ENCODE results near the gene NLRC3. TPM values are rescaled to one million over a fixed set of nuclear protein-coding genes. Genes with fewer than 3 reads are reported as not detected.
"Not testable (repeated sequence)": the region's sequence is repeated elsewhere in the genome, so short reads cannot be mapped to it uniquely, and the experiment has no call there.

The NLRC3 gene
- polyA plus RNA-seq, 3 donors = 1.2 to 2.5 (median 2.4) TPM

DNA sequence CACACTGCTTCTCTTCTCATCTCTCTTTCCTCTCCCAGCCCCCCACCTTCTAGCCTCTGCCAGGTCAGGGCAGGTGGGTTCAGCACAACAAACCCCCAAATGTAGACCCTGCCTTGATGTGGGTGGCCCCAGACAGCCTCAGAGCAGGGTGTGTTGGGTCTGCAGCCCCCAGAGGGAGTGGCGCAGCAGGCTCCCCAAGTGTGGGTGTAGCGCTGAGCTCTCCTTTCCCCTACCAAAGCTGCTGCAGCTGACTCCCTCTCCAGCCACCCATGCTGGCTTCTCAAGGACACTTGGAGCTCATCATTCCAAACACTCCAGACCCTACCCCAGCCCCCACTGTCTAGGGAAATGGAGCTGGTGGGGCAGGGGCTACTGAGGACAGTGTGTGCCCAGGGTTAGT is 27.3 kb downstream of the NLRC3 start:
- no peak for DNase-seq

DNA sequence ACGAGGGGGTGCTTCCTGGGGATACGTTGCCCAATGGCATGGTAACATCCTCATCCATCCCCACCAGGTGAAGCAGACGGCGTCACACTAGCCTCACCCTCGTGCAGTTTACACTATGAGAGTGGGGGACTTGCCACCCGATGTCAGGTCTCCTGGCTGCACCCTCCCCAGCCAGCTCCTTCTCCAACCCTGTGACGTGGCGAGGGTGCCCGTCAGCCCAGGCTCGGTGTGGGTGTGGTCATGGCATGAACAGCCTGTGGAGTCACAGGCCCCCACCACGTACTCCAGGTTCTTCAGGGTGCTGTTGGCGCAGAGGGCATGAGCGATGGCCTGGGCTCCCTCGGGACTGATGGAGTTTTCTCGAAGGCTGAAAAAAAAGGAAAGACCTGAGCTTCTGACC is 28.3 kb downstream of the NLRC3 start:
- DNase-seq = no peak

DNA sequence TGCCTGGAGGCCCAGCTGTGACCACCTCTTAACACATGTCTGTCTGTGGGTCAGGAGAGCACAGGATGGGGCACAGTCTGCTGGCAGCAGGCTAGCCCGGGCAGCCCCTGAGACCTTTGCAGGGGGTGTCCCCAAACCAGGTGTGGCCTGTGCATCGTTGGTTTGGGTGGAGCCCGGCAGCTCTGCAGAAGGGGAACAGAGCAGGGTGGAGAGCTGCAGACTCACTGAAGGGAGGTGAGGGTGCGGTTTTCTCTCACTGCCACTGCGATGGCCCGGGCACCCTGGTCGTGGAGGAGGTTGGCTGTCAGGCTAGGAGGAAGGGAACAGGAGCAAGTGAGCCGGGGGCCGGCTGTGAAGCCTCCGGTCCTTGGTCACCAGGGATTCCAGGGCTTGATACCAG is 28.8 kb downstream of the NLRC3 start:
- DNase-seq = no peak

DNA sequence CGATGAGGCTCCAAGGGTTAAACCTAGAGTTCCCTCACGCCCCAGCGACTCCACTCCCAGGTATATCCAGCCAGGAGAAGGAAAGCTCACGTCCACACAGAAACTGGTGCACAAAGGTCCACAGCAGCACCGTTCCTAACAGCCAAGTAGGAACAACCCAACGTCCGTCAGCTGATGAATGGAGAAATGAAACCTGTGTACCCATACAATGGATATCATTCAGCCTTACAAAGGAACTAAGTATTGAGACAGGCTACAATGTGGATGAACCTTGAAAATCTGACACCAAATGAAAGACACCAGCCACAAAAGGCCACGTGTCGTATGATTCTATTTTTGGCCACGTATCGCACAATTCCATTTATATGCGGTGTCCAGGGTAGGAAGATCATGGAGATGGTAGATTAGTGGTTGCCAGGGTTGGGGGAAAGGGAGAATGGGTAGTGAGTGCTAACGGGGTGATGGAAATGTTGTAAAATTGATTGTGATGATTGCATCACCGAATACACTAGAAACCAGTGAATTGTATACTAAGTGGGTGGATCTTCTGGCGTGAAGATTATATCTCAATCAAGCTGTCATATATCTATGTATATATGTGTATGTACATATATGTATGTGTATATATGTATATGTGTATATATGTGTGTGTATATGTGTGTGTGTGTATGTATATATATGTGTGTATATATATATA is 30.1 kb downstream of the NLRC3 start:
- no peak for DNase-seq

DNA sequence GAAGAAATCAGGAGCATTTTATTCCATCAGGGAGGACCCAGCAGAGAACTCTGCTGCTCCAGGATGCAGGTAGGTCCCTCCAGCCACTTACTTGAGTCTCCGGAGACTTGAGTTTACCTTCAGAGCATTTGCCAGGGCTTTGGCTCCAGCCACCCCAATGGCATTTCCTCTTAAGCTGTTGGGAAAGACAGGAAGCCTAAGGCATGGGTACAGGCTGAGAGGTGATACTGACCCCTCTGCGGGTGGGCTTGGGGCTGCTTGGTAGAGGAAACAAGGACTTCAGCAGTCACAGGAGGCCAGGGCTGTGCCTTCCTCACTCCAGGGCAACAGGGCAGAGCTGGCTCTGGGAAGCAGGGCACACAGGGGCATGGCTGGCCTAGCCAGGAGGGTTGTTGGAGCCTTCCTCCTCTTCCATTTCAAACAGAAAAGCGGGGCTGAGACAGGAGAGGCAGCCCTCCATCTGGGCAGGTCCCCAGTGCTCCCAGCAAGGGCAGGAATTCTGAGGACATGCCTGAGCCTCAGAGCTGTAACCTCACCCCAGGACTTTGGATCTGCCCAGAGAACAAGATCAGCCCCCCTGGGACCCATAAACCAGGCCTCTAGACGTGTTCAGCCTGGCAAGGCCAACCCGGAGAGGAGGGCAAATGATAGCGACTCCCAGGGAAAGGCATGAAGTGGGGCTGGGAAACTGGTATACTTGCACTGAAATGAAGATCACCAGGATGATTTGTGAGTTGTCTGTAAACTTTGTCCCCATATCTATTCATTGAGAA is 34.4 kb downstream of the NLRC3 start:
- DNase-seq = no peak

DNA sequence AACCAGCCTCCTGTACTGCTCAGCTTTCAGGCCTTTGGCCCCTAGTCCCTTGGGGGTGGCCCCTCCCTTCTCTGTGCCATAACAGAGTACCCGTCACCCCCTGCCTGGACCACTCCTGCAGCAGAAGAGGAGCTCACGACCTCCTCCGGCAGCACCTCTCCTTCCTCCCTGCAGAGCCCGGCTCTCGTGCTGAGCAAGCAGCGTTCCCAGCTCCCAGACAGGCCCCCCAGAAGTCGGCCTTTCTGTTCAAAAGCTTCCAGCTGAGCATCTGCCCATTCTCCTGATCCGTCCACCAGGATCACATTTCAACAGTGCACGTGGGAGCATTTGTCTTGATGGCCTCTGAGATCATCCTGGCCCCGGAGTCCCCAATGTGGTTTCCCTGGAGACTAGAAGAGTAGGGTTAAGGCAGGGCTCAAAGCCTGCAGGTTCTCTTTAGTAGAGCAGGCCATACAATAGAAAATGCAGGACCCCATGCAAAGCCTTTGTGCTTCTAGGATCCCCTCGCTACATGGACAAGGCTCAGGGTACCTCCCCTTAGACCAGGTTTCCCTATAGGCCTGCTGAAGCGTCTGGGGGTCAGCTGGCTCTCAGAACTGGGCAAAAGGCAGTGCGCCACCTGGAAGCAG is 35.6 kb downstream of the NLRC3 start:
- DNase-seq = no peak

DNA sequence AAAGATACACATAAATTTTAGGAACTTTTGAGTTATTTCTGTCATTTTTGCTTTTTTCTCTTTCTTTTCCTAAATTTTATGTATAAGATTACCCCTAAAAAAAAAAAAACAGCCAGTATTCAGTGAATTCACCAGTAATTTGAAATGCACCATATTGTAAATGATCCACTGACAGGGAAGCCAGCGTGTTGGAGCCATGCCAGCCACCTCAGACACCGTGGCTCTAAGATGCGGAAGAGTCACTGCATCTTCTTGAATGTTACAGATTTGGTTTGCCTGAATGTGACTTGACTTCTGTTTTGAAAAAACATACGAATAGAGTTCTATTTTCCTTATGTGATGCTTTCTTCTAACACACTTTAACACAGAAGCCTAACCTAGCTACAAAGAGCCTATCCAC is 39.0 kb downstream of the NLRC3 start:
- no peak for DNase-seq

DNA sequence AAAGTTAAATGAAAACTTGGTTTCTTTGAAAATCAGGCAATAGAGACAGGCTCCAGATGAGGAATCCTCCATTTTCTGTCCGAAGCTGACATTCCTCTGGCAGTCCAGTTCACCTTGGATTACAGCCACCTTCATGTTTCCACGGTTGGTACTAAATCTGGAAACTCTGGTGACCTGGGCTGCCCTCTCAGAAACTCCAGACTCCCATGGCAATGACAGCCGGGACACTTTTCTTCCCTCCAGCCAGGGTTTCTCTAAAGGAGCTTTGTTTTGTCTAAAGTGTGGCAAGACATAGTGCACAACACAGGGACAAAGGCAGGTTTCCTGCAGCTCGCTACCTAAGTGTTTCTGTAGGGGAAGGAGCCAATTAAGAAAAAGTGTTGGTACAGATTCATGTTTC is 40.4 kb downstream of the NLRC3 start:
- no peak for DNase-seq

DNA sequence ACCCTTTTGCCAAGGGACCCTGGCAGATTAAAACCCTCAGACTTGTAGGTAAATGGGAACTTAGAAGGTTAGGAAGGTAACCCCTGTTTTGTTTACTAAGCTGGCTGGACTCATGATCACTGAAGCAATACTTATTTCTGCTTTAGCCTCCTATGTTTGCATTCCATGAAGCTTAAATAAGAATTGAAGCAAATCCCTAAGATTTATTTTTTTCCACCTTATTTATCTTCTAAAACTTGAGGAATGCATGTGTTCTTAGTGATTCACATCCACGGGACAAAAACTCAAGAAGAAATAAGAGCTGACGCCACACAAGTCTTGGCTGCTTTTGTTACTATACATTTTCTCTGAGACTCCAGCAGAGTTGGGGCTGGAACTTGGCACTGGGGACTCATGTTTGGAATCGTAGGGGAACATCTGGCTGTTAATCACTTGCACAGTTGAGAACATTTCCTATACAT is 40.9 kb downstream of the NLRC3 start:
- no peak for DNase-seq

DNA sequence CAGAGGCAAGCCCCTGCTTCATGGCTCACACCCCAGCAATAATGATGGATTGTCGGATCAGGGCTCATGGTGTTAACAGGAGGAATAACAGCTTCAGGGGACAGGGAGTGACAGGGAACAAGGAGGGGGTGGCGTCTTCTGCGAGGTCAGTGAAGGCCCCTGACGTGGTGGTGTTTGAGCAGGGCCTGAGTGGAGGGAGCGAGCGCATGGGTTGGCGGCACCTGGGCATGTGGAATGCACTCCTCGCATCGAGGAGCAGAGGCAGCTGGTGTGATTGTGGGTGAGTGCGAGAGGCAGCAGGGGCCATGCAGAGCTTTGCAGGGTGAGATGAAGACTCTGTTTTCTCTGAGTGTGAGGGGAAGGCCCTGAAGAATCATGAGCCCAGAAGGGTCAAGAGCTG is 43.1 kb downstream of the NLRC3 start:
- no peak for DNase-seq

DNA sequence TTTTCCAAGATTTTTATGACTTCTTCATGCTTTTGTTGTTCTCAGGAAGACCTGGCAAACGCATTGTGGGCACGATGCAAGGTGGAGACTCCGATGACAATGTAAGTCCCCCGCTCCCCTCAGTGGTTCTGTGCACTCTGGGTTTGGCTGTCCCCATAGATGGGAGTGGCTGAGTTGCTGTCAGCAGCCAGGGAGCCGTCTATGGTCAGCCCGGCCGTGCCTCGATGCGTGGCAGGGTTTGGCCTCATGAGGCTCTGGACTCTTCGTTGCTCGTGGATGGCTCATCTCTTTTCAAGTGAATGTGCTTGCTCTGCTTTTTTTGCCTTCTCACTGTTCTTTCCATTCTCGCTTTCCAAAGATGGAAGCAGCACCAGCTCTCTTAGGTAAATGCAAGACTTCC is 44.5 kb downstream of the NLRC3 start:
- DNase-seq = no peak

DNA sequence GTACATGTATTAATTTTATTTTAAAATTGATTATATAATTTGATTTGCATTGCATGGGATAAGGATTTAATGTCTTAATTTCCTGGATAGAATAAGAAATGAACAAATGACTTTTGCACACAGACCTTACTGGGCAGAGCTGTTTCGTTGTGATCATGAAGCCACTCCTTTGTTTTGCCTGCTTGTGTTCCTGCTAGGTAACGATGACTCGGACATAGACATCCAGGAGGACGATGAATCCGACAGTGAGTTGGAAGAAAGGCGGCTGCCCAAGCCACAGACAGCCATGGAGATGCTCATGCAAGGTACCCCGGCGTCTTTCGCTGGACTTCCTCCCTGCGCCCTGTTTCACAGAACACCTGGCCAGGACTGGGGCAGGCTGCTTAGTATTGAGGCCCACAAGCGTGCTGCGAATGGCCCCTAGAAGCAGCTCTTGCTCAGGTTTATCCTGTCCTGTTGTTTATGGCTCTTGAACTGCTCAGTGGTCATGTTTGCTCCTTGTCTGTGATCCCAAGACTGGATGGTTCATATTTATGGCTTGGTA is 46.8 kb downstream of the NLRC3 start:
- DNase-seq = no peak

DNA sequence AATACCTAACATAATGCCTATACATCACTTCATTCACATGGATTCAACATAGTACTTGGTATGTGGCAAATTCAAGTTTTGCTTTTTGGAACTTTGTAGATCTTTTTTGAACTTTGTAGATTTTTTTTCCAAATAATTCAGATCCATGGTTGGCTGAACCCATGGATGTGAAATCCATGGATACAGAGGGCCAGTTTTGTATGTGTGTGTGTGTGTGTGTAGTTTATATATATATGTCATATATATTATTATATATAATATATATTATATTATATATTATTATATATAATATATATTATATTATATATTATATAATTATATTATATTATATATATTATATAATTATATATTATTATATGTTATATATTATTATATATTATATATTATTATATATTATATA is 48.0 kb downstream of the NLRC3 start:
- no peak for DNase-seq

DNA sequence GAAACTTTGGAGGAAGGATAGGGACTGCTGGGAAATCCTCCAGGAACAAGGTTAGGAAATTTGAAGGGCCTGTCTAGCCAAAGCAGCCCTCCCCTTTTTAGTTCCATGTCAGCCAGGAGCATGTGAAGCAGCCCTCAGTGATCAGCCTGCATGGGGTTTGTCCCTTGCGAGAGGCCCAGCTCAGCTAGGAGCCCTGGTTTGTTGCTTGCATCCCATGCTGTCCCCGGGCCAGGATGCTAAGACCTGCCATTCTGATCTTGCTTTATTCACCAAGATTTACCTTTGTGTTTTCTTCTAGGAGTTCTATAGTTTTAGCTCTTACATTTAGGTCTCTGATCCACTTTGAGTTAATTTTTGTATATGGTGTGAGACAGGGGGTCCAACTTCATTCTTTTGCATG is 48.8 kb downstream of the NLRC3 start:
- DNase-seq = no peak

DNA sequence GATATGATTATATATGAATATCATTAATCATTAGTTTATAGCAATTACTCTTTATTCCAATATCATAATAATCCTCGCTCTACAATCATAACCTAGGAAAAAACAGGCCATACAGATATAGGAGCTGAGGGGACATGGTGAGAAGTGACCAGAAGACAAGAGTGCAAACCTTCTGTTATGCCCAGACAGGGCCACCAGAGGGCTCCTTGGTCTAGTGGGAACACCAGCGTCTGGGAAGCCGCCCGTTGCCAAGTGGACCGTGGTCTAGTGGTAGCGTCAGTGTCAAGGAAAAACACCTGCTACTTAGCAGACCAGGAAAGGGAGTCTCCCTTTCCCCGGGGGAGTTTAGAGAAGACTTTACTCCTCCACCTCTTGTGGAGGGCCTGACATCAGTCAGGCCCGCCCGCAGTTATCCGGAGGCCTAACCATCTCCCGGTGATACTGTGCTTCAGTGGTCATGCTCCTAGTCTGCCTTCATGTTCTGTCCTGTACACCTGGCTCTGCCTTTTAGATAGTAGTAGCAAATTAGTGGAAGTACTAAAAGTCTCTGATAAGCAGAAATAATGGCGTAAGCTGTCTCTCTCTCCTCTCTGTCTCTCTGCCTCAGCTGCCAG is 49.9 kb downstream of the NLRC3 start:
- DNase-seq = not testable (repeated sequence)

DNA sequence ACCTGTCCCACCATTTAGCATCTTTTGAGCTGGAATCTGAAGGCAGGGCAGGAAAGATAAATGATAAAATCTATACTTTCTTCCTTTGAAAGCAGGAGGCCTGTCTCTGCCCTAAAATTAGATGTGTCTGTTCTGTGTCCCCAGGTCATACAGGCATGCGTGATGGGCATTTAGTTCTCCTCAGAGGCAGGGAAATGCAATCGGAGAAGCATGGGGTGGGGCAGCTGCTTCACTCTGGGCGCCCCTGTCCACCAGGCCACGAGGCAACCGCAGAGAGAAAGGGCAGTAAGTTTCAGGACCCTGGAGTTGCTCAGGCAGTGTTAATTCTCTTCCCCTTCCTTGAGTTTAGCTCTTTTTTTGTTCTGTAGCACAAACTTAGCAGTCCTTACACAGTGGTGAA is 51.3 kb downstream of the NLRC3 start:
- DNase-seq = no peak

DNA sequence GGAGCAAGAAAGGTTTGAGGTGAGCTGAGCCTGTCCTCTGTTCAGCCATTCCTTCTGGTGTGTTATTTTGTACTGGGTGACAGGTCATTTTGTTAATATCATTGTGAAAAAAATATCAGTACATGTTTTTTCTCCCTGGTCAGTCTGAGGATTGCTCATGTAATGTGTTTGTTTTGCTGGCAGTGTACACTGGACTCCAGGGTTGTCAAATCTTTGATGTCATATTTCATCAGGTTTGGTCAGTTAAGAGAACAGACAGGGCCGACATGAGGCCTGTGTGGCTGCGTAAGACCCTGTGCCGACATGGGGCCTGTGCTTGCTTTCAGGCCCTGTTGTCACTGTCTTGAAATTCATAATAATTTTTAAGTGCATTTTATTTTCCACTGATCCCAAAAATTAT is 53.9 kb downstream of the NLRC3 start:
- DNase-seq = no peak

DNA sequence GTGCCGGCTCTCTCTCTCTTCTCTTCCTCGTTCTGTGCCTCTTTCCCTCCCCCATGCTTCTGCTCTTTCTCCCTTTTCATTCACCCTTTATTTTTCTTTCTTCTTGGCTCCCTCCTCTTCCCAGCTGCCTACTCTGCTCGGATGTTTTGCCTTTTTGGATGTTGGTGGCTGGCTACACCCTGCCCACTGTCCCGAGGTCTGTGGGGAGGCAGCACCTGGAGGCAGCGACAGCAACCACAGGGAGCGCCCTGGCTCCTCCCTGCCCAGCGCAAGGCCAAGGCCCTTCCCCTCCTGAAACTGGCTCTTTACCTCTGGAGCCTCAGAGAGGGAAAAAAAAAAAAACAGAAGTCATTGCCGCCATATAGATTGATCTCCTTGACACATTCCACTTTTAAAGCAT is 56.4 kb downstream of the NLRC3 start:
- DNase-seq = no peak

DNA sequence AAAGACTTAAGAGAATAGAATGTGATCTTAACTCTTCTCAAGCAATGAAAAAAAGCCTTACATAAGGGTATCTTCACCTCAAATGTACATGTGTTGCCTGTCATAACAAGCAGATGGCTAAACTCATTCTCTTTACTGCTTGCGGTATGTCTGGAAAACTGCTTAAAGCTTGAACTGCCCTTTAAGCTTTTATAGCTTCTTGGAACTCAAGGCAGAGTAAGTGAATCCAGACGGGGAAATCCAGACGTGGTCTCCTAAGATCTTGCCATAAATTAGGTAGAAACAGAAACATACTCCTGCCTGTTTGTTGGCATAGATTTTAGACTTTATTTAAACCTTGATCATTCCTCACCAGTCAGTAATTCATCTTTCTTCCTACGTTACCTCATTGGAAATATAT is 56.8 kb downstream of the NLRC3 start:
- DNase-seq = peak; percentile 80

DNA sequence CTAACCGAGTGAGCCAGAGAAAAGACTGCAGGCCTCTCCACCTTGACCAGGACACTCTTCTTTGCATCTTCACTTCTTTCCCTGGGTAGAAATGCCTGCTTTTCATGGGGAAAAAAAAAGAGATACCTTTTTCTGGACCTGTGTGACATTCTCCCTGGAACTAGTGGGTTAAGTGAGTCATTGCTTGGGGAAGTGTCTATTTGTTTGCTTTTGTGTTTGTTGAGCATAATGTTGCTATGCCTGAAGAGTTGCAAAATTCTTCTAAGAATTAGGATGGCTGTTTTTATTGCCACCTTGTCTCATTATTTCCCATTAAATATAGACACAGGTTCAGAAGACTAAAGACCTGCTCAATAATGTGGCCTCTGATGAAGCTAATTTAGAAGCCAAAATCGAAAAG is 57.6 kb downstream of the NLRC3 start:
- DNase-seq = no peak

DNA sequence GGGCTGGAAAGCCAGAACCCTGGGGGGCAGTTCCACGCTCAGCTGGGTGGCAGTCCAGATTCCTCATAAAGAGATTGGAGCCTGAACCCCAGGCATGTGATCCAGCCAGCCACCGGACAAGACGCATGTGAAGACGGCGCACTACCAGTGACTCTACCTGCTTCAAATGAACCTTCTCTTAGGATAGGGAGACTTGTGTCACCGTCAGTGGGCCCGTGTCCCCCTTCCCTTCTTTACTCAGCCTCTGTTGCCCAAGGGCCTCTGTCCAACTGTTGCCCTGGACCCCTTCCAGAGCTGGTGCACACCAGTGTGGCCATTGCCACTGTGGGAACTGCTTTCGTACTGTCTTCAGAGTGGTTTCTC is 58.2 kb downstream of the NLRC3 start:
- DNase-seq = no peak

DNA sequence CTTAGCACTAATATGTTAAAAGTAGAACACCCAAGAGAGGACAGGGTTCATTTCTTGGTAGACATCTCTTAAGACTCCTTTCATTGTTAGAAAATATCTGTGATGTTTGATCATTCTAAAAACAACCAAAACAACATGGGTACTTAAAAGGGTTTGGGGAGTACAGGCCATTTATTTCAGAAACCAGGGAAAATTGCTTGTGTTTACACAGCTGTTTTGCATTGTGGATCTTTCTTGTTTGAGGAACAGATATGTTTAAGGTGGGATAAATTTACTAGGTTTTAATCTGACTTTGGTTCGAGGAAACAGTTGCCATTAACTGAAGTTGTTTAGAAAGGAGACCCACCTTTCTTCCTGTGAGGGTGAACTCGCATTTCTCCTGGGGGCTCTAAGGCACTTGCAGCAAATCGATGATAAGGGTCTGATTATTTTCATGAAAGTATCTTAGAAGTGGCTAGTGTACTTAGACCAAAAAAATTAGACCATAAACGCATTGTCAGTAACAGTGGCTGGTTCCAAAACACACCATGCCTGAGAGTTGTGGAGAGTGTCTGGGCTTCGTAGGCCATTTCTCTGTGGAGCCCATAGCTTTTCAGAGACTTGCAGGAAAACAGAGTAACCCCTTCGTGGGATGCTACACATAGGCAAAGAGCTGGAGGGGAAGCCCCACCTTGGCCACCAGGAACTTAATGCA is 58.8 kb downstream of the NLRC3 start:
- DNase-seq = no peak

Data from renal pelvis (tissue), 4 donors.